COLO829 (cell line): ENCODE data around the gene PLD4.

ENCODE experiments used
- DNase-seq: peaks from one replicate; pipeline ENCODE4 v3.0.0; 2012; ENCODE audit warnings: low spot score

Gene PLD4

DNA sequence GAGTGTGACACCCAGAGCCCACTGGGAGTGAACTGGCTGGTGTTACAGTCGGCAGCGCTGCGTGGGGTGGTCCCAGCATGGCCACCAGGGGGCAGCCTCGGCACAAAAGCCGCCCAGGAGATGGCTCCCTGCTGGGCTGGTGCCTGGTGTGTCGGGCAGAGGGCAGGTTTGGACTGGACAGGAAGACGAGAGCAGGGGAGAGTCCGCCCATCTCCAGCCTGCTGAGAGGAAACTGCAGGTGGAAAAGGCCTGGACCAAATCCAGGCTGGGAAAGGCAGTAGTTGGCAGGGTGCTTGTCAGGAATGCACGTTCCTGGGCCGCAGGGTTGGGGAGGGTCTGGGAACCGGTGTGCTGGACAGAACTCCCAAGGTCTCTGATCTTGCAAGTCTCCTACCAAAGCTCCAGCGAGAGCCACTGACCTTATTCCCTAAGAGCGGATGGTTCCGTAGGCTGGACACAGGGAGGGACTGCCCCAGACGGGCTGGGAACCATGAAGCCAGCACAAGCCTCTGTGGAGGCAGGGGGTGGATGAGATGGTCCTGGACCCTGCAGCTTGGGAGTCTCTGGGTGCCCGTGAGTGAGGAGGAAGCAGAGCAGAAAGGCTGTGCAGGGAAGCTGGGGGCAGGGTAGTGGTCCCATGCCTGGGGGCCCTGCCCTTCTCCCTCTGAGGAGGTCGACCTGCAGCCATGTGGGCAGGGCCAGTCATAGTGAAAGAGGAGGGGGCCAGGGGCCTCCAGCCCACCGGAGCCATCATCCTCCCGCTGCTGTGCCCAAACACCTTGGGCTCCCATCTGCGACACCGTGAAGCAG lies 51.7 kb downstream of the PLD4 start:
- DNase-seq, result peak; percentile 63

DNA sequence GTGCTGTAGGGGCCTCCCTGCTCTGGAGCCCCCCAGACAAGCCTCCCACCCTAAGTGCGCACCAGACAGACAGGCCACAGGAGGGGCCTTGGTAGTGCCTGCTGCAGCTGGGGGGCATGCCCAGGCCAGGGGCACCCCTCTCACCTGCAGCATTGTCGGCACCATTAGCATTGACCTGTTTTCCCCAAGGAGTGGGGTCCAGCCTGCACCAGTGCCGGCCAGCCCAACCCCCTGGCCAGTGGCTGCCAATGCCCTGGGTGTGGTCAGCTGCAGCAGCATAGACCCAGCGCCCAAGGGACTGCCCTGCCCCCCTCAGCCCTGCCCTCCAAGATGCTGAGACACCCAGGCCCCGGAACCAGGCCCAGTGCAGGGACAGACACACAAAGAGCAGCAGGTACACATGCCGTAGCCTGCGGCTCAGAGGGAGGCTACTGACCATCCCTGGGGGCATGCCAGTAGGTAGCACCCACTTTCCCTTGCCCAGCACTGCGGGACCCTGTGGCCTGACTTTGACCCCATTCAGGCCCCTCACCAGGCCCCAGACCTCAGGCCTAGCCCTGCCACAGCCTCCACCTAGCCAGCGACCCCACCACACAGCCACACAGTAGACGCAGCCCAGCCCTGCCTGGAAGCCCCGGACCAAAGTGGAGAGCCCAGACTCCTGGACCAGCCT lies 52.5 kb downstream of the PLD4 start:
- DNase-seq, result no peak

DNA sequence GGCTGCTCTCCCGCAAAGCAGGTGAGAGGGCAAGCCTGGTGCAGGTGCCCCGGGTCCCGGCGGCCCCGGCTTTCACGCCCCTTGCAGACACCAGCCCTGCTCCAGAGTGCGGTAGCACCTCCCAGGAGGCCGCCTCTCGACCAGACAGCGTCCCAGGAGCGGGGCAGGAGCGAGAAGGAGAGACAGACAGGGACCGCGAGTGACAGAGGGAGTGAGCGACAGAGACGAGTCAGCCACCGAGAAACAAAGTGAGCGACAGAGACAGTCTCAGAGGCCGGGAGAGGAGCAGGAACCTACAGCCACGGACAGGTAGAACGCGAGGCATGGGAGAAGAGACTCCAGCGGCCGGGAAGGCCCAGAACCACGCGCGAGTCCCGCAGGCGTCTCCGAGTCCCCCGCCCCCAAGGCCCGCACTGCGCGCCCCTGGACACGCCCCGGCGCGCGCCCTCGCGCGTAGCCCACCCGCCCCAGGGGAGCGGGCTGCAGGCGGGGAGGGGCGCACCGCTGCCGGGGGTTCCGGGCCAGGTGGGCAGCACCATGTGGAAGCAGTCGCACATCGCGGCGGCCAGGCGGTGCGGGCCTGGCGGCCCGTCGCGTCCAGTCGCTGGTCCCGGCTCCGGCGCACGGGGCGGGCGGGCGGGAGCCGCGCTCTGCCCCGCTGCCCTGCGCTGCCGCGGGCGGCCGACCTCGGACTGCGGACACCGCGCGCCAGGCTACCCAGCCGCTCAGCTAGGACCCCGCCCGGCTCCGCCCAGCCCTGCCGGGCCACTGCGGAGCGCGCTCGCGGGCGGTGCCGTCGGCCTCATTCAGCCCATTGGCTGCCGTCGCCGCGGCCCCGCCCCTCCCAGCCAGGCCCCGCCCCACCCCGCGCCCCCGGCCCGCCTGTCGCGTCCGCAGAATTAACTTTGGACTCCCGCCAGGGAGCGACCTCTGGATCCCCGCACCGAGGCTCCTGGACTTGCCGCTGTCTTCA lies 53.3 kb downstream of the PLD4 start, which contains the start of gene AHNAK2:
Gene AHNAK2 (minus strand): TSS at position 694 of the 973 bp plus-strand sequence. CDS start 137 bp downstream, at position 557.
- peak; percentile 52 for DNase-seq

DNA sequence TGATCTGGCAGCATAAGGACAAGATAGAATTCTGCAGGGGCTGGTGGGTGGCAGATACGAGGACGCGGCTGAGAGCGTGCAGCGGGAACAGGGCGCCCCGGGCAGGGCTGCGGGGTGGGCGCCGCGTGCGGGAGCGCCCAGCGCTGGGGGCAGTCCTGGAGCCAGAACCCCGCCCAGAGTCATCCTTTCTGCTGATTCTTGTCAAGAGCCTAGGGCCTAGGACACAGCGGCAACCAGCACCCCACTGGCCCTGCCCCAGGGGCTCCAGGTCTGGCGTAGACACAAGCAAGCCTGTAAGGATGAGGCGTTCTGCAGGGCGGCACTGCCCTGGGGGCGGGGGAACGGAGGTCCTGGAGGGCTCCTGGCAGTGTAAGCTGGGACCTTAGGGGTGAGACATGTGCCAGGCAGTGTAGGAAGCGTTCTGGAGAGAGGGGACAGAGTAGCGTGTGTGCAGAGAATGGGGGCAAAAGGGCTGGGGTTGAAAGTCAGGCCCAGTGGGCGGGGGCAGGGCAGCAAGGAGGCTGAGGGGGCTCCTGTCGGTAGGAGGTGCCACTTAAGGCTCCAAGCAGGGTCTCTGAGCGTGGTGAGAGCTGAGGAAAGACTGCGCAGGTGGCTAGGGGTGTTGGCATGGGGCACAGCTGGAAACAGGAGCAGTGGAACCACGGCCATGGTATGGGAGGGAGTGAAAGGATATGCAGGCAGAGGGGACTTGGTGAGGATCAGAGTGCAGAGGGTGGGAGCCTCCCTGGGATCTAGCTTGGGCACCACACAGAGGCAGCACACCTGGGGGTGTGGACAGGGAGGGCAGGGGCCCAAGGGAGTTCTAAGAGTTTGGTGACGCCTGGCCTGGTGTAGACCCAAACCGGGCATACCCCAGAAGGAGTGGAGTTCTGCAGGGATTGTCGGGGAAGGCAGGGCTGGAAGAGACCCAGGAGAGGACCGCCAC lies 54.3 kb downstream of the PLD4 start:
- no peak for DNase-seq

DNA sequence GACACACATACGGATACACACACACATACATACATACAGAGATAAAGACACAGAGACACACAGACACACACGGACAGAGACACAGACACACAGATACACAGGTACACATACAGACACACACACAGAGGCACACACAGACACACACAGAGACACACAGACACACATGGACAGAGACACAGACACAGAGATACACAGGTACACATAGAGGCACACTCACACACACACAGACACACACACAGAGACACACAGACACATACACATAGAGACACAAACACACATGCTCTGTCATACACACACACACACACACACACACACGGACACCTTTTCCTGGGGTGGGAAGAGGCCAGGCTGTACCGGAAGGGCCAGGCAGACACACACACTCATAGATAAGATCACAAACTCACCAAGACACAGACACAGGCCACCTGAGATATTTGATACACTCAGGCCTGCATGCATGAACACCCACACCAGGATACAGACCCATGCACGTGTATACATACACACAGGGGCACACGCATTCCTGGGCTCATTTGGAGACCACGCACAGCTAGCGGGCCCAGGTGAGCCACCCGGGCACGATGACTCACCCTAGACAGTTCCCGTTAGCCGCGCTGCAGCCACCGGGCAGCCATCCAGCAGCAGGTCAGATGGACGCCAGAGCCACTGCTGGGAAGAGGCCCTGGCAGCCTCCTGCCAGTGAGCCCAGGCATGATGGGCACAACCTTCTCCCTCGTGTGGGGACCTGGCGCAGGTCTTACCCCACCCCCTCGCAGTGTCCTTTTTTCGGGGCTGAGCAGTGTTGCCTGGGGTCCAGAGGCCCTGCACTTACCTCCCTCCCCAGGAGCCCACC lies 55.3 kb downstream of the PLD4 start:
- no peak for DNase-seq

DNA sequence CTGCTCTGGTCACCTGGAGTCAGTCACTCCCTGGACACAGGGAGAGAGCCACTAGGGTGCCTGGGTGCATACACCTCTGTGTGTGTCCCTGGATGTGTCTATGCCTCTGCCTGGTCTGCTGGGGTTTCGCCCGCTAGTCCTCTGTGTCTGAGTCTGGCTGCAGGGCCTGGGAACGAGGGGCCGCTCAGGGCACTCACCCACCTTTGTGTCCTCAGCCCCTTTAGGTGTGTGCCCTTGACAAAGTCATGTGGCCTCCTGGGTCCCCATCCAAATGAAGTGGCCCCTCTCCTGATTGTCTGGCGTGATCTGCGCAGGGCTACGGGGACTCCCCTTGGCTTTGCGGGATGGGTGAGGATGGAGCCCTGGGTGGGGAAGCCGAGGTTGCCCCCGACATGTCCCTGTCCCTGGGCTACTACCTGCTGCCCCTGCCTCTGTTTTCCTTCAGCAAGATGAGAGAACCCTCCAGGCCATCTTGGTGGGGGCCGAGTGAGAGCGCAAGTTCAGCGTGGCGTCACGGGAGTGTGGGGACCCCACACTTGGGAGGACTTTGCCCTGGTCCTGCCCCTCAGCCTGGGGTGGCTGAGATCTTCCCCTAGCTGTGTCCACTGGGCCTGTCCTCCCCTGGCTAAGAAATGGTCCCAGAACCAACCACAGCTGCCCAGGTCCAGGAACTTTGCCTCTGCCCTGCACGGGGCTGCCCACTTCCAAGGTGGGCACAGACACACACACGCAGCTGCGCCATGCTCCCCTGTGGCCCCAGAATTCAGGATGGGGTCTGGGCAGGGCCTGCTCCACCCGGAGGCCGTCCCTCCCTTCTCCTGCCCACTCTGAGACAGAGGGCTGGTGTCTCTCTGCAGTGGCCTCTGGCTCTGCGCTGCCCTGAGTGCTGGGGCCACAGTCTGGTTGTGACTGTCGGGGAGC lies 56.2 kb downstream of the PLD4 start:
- no peak for DNase-seq

DNA sequence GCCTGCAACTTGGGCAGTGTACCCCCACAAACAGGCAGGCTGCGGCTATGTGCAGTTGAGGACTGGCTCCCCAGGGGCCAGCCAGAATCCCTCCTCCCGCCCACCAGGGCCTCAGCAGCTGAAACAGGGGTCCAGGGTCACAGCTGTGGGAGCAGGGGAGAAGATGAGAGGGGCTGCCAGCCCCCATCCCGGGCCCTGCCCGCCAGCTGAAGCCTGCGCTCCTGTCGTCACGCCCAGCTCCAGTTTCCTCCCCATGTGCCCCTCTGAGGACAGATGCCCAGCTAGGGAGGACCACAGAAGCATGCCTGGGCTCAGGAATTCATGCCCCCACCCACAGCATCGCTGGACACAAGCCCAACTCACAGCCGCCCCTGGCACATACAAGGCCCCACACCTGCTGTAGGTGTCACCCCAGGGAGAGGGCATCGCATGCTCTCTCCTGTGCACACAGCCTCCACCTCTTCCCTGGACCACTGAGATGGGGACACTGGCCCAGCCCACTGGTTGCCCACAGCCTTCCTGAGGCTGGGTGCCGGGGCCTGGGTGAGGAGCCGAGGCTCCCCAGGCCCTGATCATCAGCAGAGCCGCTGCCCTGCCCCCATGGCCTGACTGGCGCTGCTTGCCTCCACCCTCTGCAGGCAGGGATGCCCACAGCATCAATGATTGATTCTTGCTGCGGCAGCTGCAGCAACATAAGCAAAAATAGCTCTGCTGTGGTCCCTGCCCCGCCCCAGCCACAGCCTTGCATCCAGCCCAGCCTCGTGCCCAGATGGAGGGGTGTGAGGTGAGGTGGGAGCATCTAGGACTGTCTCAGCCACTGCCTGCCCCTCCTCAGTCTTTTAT lies 57.2 kb downstream of the PLD4 start:
- no peak for DNase-seq

DNA sequence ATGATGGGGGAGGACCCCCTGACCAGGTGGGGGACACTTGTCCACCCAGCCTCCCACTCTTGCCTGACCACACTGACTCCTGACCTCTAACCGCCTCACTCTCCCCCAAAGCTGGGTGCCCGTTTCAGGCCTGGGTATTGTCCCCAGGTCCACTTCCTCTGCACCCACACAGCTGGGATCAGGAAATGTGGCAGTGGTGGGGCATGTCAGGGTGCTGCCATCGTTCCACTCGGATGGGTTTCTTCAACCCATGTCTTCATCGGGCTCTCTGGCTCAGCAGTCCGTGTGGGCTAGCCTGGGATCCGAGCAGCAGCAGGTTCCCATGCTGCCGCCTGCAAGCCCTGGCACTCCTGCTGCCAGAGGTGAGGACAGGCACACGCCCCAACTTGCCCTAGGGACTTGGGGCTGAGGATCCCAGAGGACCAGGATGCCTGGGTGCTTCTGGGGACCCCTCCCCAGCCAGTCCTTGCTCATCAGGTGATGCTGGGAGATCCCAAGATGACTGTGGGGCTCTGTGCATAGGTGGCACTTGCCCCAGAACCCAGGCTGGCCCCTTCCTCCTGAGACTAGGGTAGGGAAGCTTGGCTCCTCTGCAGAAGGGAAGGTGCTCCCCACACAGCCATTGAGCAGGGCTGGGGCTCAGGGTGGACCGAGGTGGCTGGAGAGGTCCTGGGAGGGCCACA lies 58.0 kb downstream of the PLD4 start:
- no peak for DNase-seq
